IPS-18a (cell line): ENCODE results near the gene CCDC73.
"Not testable (repeated sequence)": the region's sequence is repeated elsewhere in the genome, so short reads cannot be mapped to it uniquely, and the experiment has no call there.

ENCODE experiments used
- H3K27ac ChIP-seq: one replicate; pipeline ENCODE4 v1.5.1; 2013; ENCODE audit warnings: low read length
- H3K27me3 ChIP-seq: one replicate; pipeline ENCODE4 v1.6.1; 2013; ENCODE audit warnings: mild to moderate bottlenecking, low read length; ENCODE audit not compliant: control insufficient read depth, insufficient read depth
- H3K36me3 ChIP-seq: one replicate; pipeline ENCODE4 v1.6.1; 2013; ENCODE audit warnings: low read depth, low read length; ENCODE audit not compliant: control insufficient read depth
- H3K4me1 ChIP-seq: one replicate; pipeline ENCODE4 v1.6.1; 2013; ENCODE audit warnings: low read depth, low read length; ENCODE audit not compliant: control insufficient read depth
- H3K4me3 ChIP-seq: one replicate; pipeline ENCODE4 v1.5.1; 2013; ENCODE audit warnings: low read length
- H3K9ac ChIP-seq: one replicate; pipeline ENCODE4 v1.6.1; 2013; ENCODE audit warnings: mild to moderate bottlenecking, low read length, moderate library complexity
- H3K9me3 ChIP-seq: one replicate; pipeline ENCODE4 v1.6.1; 2013; ENCODE audit warnings: low read depth, low read length; ENCODE audit not compliant: control insufficient read depth

Gene CCDC73

DNA sequence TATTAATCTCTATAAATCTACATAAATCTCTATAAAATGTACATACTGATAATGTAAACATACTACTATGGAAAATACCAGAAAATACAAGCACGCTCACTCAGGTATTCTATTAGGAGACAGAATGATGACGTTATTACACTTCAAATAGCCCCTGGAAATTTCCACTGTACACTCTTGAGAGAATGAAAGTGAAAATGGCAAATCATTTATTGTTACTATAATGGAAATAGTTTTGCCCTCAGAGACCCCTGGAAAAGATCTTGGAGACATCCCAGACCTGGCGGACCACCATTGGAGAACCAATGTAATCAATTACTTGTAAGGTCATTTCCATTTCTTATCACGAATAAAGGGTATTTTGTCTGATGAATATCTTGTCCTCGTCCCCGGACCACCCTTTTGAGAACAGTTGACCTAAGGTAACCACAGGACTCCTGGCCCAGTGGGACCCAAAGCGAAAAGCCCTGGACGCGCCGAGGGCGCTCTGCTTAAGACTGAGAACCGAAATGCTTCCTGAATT is 34.8 kb upstream of the CCDC73 start:
- Histone ChIP-seq H3K27me3 (peaks cover 32% of the 10 kb centered on the region), H3K27ac (no peak overlapping the region), H3K9ac (peak overlapping the region; percentile 48), H3K9me3 (no peaks in the 10 kb centered on the region), H3K4me1 (peaks cover 5% of the 10 kb centered on the region), H3K4me3 (peak overlapping the region; percentile 80), H3K36me3 (no peaks in the 10 kb centered on the region)

DNA sequence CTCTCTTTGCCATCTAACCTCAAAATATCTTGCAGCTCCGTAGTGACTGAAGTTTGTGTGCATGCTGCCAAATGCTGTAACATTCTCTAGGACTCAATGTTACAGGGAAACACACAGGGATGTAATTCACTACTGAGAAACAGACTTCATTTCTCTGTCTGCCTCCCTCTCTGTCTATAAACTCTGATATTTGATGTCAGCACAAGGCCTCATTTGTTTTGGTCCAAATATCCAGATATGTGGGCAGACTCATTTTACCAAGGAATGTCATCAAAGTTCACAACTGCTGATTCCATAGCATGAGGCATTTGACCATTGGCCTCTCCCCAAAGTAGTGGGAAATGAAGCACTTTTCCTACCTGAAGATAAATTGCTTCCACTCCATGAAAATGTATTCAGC is 32.8 kb upstream of the CCDC73 start:
- no peak overlapping the region for H3K4me3 ChIP-seq
- H3K9ac ChIP-seq, result no peak overlapping the region
- peaks cover 32% of the 10 kb centered on the region for H3K27me3 ChIP-seq
- no peak overlapping the region for H3K27ac ChIP-seq
- peaks cover 5% of the 10 kb centered on the region for H3K4me1 ChIP-seq
- H3K36me3 ChIP-seq, result no peaks in the 10 kb centered on the region
- no peaks in the 10 kb centered on the region for H3K9me3 ChIP-seq

DNA sequence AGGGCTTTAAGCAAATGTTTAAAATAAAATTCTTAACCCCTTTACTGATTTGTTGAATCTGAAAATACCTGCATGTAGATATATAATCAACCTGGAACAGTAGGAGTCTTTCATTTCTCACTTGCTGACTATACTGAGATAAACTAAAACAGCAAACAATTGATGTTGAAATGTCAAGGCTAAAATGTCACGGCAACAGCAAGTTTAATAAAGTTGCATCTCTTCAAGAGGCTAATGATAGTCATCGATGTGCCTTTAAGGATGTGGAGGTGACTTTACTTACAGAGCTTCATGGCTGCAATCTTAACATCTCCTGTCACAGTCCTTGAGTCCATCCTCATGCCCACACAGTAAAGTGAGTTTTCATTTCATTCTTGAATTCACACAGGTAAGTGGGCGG is 31.7 kb upstream of the CCDC73 start:
- H3K4me1 ChIP-seq, result peaks cover 5% of the 10 kb centered on the region
- H3K9ac ChIP-seq, result no peak overlapping the region
- no peaks in the 10 kb centered on the region for H3K9me3 ChIP-seq
- no peaks in the 10 kb centered on the region for H3K36me3 ChIP-seq
- H3K27me3 ChIP-seq, result peaks cover 27% of the 10 kb centered on the region
- H3K27ac ChIP-seq, result no peak overlapping the region
- H3K4me3 ChIP-seq, result no peak overlapping the region

DNA sequence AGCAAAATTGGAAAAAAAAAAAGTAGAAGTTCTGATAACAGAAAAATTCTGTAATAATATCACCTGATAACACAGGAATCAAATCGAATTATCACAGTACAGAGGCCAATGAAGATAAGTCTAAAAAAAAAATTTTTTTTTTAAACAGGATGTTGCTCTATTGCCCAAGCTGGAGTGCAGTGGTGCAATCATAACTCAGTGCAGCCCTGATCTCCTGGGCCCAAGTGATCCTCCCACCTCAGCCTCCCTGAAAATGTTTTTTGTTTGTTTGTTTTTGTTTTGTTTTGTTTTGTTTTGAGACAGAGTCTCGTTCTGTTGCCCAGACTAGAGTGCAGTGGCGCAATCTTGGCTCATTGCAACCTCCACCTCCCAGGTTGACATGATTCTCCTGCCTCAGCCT is 29.2 kb upstream of the CCDC73 start:
- not testable (repeated sequence) for H3K27me3 ChIP-seq, H3K9ac ChIP-seq, H3K4me1 ChIP-seq, H3K36me3 ChIP-seq, H3K4me3 ChIP-seq, H3K9me3 ChIP-seq, H3K27ac ChIP-seq

DNA sequence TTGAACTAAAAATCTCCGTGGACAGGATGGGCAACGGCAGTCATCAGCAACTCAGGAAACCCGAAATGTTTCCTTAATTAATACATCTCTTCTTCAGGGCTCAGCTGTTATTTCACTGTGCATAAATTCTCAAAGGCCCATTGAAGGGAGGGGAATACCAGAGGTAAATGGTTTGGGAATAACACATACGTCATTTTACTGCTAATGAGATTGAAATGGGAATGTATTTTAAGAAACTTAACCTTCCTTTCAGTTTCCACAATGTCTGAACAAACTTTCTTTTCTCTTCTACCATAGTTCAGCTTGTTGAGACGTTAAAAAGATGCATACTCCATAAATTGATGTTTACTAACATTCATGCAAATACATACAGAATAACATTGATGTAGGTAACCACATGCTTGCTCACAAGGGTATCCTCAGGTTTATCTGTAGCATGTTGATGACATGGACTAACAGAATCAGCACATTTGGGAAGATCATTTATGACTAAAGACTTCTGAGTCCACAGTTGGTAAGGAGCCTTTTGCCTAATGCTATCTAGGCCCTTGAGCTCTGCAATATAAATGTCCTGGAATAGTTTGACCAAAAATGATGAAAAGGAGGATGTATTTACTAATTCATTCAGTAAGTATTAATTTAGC is 27.6 kb upstream of the CCDC73 start:
- no peak overlapping the region for H3K9ac ChIP-seq
- H3K4me3 ChIP-seq, result no peak overlapping the region
- no peaks in the 10 kb centered on the region for H3K36me3 ChIP-seq
- no peaks in the 10 kb centered on the region for H3K27me3 ChIP-seq
- H3K4me1 ChIP-seq, result no peaks in the 10 kb centered on the region
- no peaks in the 10 kb centered on the region for H3K9me3 ChIP-seq
- no peak overlapping the region for H3K27ac ChIP-seq

DNA sequence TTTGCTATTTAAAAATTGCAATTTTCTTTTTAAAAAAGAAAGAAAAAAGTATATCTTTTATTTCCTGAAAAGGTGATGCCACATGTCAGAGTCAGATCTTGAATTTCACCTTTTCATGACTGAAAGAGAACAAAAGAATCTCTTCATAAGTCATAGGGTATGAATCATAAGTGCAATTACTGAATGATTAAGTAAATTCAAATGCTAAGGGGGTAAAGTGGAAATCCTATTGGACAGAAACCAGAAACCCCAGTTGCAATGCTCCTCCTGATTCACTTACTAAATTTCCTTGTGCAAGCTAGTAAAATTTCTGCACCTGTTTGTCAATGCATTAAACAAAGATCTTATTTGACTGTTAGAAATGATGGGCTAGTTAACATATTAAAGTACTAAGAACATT is 27.1 kb upstream of the CCDC73 start:
- Histone ChIP-seq H3K4me3 (no peak overlapping the region), H3K4me1 (no peaks in the 10 kb centered on the region), H3K36me3 (no peaks in the 10 kb centered on the region), H3K9ac (no peak overlapping the region), H3K9me3 (no peaks in the 10 kb centered on the region), H3K27me3 (no peaks in the 10 kb centered on the region), H3K27ac (no peak overlapping the region)

DNA sequence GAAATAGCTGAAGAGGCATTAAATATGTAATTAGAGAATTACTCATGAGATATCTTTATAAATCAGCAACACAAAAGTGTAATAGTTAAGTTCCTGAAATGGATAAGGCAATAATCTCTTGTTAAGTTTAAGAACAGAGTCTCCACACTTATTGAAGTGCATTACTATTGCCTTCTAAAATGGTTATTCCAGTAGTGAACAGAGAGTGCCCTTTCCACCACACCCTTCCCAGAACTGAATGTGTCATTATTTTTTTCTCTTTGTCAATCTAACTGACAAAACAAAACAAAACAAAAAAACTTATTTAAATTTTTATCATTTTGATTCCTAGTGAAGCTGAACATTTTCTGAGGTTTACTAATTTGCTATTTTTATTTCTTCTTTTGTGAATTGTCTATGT is 26.0 kb upstream of the CCDC73 start:
- no peak overlapping the region for H3K4me3 ChIP-seq
- H3K27me3 ChIP-seq, result no peaks in the 10 kb centered on the region
- H3K36me3 ChIP-seq, result no peaks in the 10 kb centered on the region
- H3K9ac ChIP-seq, result no peak overlapping the region
- H3K27ac ChIP-seq, result no peak overlapping the region
- no peaks in the 10 kb centered on the region for H3K9me3 ChIP-seq
- H3K4me1 ChIP-seq, result no peaks in the 10 kb centered on the region

DNA sequence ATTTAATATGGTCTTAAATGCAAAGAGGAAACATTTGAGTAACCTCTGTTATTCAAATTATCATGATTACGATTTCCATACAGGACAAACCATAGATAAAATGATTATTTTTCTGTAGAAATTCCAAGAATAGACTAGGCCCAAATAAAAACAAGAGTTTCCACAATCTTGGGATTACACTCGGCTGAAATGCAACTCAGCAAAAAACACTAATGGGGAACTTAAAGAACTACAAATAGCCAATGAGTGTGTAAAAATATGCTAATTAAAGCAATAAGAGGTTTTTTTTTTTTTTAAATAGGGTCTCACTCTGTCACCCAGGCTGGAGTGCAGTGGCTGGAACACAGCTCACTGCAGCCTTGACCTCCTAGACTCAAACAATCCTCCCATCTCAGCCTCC is 24.7 kb upstream of the CCDC73 start:
- Histone ChIP-seq H3K9ac (no peak overlapping the region), H3K36me3 (no peaks in the 10 kb centered on the region), H3K27ac (no peak overlapping the region), H3K4me3 (no peak overlapping the region), H3K4me1 (no peaks in the 10 kb centered on the region), H3K27me3 (no peaks in the 10 kb centered on the region), H3K9me3 (no peaks in the 10 kb centered on the region)

DNA sequence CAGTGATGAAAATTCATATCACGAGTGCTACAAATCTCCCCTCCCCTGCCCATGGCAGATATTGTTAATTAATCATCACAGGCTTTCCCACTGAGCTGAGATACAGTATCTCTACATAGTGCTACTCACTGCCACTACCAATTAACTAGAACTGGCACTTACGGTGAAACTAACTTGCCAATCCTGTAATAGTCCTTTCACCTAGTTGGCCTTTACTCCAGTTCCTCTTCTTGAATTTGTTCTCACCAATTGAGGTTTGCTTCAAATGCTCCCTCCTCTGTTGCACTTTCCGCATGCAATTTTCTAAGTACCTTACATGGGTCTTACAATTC is 23.4 kb upstream of the CCDC73 start:
- Histone ChIP-seq H3K4me3 (no peak overlapping the region), H3K9ac (no peak overlapping the region), H3K36me3 (no peaks in the 10 kb centered on the region), H3K9me3 (no peaks in the 10 kb centered on the region), H3K4me1 (no peaks in the 10 kb centered on the region), H3K27me3 (no peaks in the 10 kb centered on the region), H3K27ac (no peak overlapping the region)

DNA sequence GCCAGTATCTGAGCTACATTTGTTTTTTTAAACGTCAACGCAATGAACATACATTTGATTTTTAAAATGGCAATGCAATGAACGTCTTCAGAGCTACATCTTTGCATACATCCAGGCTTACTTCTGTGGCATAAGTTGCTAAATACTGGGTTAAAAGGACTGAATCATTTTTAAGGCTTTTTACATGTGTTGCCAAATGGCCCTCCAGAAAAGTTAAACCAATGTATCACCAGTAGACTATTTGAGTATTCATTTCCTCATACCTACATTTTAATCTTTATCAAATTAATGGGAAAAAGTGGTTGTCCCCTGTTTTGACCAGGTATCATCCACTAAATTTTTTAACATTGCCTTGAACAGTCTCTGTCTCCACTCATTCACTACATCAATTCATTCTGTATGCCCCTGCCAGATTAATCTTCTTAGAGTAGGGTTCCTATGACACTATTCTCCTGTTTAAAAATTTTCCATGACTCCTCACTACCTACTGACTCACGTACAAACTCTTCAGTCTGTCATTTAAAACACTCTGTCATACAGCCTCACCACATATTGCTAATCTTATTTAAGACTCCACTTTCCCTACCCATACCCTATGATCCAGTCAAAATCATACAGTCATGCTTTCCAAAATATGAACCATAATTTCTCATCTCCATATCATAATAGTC is 22.9 kb upstream of the CCDC73 start:
- H3K9ac ChIP-seq, result no peak overlapping the region
- no peak overlapping the region for H3K27ac ChIP-seq
- no peaks in the 10 kb centered on the region for H3K9me3 ChIP-seq
- no peak overlapping the region for H3K4me3 ChIP-seq
- H3K36me3 ChIP-seq, result no peaks in the 10 kb centered on the region
- no peaks in the 10 kb centered on the region for H3K4me1 ChIP-seq
- no peaks in the 10 kb centered on the region for H3K27me3 ChIP-seq

DNA sequence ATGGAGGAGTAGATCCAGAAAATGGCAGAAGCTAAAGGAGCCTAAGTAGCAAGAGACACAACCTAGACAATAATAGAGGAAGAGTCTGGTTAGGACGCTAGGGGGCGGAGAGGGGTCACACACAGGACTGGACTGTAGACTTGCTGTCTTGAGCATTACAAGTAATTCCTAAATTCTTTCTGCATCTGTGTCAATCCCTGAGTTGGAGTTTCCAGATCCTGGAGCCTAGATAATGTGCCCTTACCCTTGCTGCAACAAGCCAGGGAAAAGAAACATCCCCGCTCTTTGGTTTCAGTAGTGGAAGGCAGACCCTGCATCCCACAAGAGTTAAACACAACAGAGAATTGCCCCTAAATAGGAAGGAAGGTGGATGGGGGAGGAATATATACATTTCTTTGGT is 14.9 kb upstream of the CCDC73 start:
- peaks cover 4% of the 10 kb centered on the region for H3K4me1 ChIP-seq
- H3K36me3 ChIP-seq, result no peaks in the 10 kb centered on the region
- H3K27ac ChIP-seq, result no peak overlapping the region

DNA sequence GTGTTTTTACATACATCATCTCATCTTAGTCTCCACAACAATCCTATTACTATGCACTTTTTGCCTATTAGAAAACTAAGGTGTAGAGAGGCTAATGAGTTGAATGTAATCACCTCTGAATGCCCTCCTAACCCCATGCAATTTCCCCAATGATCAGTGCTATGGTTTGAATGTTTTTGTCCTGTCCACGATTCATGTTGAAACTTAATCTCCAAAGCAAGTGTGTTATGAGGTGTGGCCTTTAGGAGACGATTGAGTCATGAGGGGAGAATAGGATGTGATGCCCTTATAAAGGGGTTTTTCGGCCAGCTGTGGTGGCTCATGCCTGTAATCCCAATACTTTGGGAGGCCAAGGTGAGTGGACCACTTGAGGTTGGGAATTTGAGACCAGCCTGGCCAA is 2.0 kb upstream of the CCDC73 start:
- Histone ChIP-seq H3K9me3 (no peaks in the 10 kb centered on the region), H3K4me3 (no peak overlapping the region), H3K4me1 (no peaks in the 10 kb centered on the region), H3K9ac (no peak overlapping the region), H3K27ac (no peak overlapping the region), H3K36me3 (no peaks in the 10 kb centered on the region), H3K27me3 (no peaks in the 10 kb centered on the region)

More for the DNA sequence above, 14.9 kb upstream of the CCDC73 start:
- H3K27me3 ChIP-seq, result no peaks in the 10 kb centered on the region
- no peaks in the 10 kb centered on the region for H3K9me3 ChIP-seq
- no peak overlapping the region for H3K9ac ChIP-seq
- no peak overlapping the region for H3K4me3 ChIP-seq
